Measurements from ENCODE around the gene BLM. TPM values are rescaled to one million over a fixed set of nuclear protein-coding genes. Genes with fewer than 3 reads are reported as not detected.

The BLM gene
- total RNA-seq, 1 donor: 1.4 TPM

DNA sequence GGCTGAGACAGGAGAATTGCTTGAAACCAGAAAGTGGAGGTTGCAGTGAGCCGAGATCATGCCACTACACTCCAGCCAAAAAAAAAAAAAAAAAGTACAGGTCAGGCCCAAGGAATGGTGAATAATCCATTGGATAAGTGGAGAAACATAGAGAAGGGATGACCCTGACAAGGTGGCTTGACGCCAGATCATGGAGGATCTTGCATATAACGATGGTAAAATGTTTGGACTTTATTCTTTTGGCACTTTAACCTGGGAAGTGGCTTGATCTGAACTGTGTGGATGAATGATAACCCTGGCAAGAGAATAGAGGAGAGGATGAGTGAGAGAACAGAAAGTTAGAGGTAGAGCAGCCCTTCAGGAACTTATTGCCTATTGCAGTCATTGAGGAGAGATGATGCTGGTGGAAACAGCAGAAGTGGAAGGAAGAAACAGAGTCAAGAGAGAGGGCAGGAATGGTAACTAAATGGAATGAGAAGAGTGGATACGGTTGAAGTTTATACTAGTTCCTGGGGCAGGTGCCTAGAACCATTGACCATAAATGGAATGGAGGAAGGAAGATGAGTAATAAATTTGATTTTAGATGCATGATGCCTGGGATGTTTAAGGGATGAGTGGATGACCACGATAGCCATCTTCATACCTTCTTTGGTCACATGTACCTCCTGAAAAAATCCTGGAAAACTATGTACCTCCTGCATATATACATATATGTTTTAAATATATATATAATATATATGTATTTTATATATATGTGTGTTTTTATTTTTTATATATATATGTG lies 57.8 kb downstream of the BLM start:
- H2AFZ ChIP-seq (ENCODE audit: low read length): peak overlapping the region; percentile 57
- H3K79me2 ChIP-seq (ENCODE audit: insufficient read depth, low read length): no peaks in the 10 kb centered on the region
- H3K4me3 ChIP-seq (ENCODE audit: insufficient read depth, low read length): peak overlapping the region; percentile 6
- H3K4me2 ChIP-seq (ENCODE audit: insufficient read depth, low read length): peak overlapping the region; percentile 60
- no peak for TF ChIP-seq CTCF (IDR thresholded peaks at IDR 0.05; ENCODE audit: extremely low read depth, low read depth, low read length)
- H3K4me1 ChIP-seq (ENCODE audit: insufficient read depth, low read length): peaks cover 8% of the 10 kb centered on the region
- H3K9me3 ChIP-seq (ENCODE audit: low read depth, low read length): no peaks in the 10 kb centered on the region
- H3K36me3 ChIP-seq (ENCODE audit: insufficient read depth, low read length): no peaks in the 10 kb centered on the region
- H4K20me1 ChIP-seq (ENCODE audit: insufficient read depth, low read length): no peaks in the 10 kb centered on the region
- DNase-seq (ENCODE audit: insufficient read length, low spot score, missing footprints): peak; percentile 73
- no peak overlapping the region for H3K27ac ChIP-seq (ENCODE audit: low read depth, low read length)
- H3K27me3 ChIP-seq (ENCODE audit: insufficient read depth, low read length): no peaks in the 10 kb centered on the region

GRCh38 chr15:90780916-90781315 lies 63.8 kb downstream of the BLM start:
- Histone ChIP-seq H3K4me1 (ENCODE audit: insufficient read depth, low read length) (no peaks in the 10 kb centered on the region), H3K4me2 (ENCODE audit: insufficient read depth, low read length) (no peak overlapping the region), H2AFZ (ENCODE audit: low read length) (no peak overlapping the region), H3K79me2 (ENCODE audit: insufficient read depth, low read length) (no peaks in the 10 kb centered on the region), H3K36me3 (ENCODE audit: insufficient read depth, low read length) (no peaks in the 10 kb centered on the region), H4K20me1 (ENCODE audit: insufficient read depth, low read length) (no peaks in the 10 kb centered on the region), H3K4me3 (ENCODE audit: insufficient read depth, low read length) (no peak overlapping the region), H3K27me3 (ENCODE audit: insufficient read depth, low read length) (no peaks in the 10 kb centered on the region), H3K27ac (ENCODE audit: low read depth, low read length) (no peak overlapping the region), H3K9me3 (ENCODE audit: low read depth, low read length) (no peaks in the 10 kb centered on the region)
- no peak for TF ChIP-seq CTCF (IDR thresholded peaks at IDR 0.05; ENCODE audit: extremely low read depth, low read depth, low read length)
- DNase-seq (ENCODE audit: insufficient read length, low spot score, missing footprints): peak; percentile 35

DNA sequence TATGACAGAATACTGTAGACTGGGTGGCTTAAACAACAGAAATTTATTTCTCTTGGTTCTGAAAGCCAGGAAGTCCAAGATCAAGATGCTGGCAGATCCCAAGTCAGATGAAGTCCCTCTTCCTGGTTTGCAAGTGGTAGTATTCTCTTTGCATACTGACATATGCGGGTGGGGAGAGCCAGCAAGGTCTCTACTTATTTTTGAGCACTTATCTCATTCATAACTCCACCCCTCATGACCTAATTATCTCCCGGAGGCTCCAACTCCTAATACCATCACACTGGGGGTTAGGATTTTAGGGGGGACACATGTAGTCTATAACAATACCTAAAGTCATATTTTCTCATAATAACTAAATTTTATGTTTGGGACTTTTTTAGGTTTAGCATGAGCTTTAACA lies 65.3 kb downstream of the BLM start:
- Histone ChIP-seq H3K79me2 (ENCODE audit: insufficient read depth, low read length) (no peaks in the 10 kb centered on the region), H2AFZ (ENCODE audit: low read length) (no peak overlapping the region), H3K4me3 (ENCODE audit: insufficient read depth, low read length) (no peak overlapping the region), H3K27ac (ENCODE audit: low read depth, low read length) (no peak overlapping the region), H3K9me3 (ENCODE audit: low read depth, low read length) (no peaks in the 10 kb centered on the region), H3K4me2 (ENCODE audit: insufficient read depth, low read length) (no peak overlapping the region), H4K20me1 (ENCODE audit: insufficient read depth, low read length) (no peaks in the 10 kb centered on the region), H3K27me3 (ENCODE audit: insufficient read depth, low read length) (no peaks in the 10 kb centered on the region), H3K4me1 (ENCODE audit: insufficient read depth, low read length) (no peaks in the 10 kb centered on the region), H3K36me3 (ENCODE audit: insufficient read depth, low read length) (no peaks in the 10 kb centered on the region)
- no peak for DNase-seq (ENCODE audit: insufficient read length, low spot score, missing footprints)
- no peak for TF ChIP-seq CTCF (IDR thresholded peaks at IDR 0.05; ENCODE audit: extremely low read depth, low read depth, low read length)

DNA sequence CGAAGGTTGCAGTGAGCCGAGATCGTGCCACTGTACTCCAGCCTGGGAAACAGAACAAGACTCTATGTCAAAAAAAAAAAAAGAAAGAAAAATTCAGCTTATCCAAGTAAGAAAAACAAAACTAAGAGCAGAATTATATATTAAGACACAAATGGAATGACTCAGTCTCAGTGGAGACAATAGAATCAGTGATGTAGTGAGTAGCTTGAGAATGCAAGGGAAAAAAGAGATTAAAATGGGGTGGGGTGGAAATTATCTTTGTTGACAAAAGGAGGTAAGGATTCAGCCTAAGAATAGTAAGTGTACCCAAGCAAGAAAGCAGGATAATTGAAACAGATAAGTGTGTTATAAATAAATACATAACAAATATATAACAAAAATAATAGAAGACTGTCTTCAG lies 70.7 kb downstream of the BLM start:
- DNase-seq (ENCODE audit: insufficient read length, low spot score, missing footprints): no peak
- Histone ChIP-seq H3K36me3 (ENCODE audit: insufficient read depth, low read length) (no peaks in the 10 kb centered on the region), H3K4me3 (ENCODE audit: insufficient read depth, low read length) (no peak overlapping the region), H3K79me2 (ENCODE audit: insufficient read depth, low read length) (no peaks in the 10 kb centered on the region), H3K27ac (ENCODE audit: low read depth, low read length) (no peak overlapping the region), H3K9me3 (ENCODE audit: low read depth, low read length) (no peaks in the 10 kb centered on the region), H3K4me1 (ENCODE audit: insufficient read depth, low read length) (peaks cover 3% of the 10 kb centered on the region), H3K27me3 (ENCODE audit: insufficient read depth, low read length) (no peaks in the 10 kb centered on the region), H4K20me1 (ENCODE audit: insufficient read depth, low read length) (no peaks in the 10 kb centered on the region), H2AFZ (ENCODE audit: low read length) (no peak overlapping the region), H3K4me2 (ENCODE audit: insufficient read depth, low read length) (no peak overlapping the region)
- no peak for TF ChIP-seq CTCF (IDR thresholded peaks at IDR 0.05; ENCODE audit: extremely low read depth, low read depth, low read length)
